HCT116 (cell line): Measurements from ENCODE around the gene DHX15.

Experiments
- CEBPB ChIP-seq: IDR thresholded peaks from 2 replicates; pipeline ENCODE4 v1.6.1; 2012; ENCODE audit warnings: low read depth
- CTCF ChIP-seq, 3 experiments: fragments of 200-600 bp in 1 of 3; sonication (generic) in 1 of 3; IDR thresholded peaks in 2 of 3; conservative IDR thresholded peaks in 1 of 3; 2 replicates each; pipeline ENCODE4 v1.5.1; 2012 to 2017; ENCODE audit warnings: low read depth in 2 of 3, low read length in 2 of 3, antibody characterized with exemption in 1 of 3, borderline replicate concordance in 1 of 3, control low read depth in 1 of 3, mild to moderate bottlenecking in 1 of 3, mixed read lengths in 1 of 3, mixed run types in 1 of 3, moderate library complexity in 1 of 3; ENCODE audit not compliant: insufficient read depth in 1 of 3
- POLR2A ChIP-seq: IDR thresholded peaks from 2 replicates; pipeline ENCODE4 v1.7.0; 2011; ENCODE audit warnings: borderline replicate concordance; ENCODE audit not compliant: insufficient read depth, insufficient read length; ENCODE audit errors: extremely low read depth
- SRF ChIP-seq: IDR thresholded peaks from 2 replicates; pipeline ENCODE4 v1.6.1; 2012; ENCODE audit warnings: low read depth
- ZFX ChIP-seq: fragments of 450-650 bp; IDR thresholded peaks from 2 replicates; pipeline ENCODE4 v1.6.1; 2017

GRCh38 chr4:24551492-24552289 lies 32.7 kb downstream of the DHX15 start:
- no peak for TF ChIP-seq ZFX
- TF ChIP-seq POLR2A: no peak
- no peak for TF ChIP-seq SRF
- peak in 2 of 3 experiments; percentile 30 to 61; a peak in 3 of 6 replicates for TF ChIP-seq CTCF (IDR thresholded peaks at IDR 0.05 in 2 of 3, conservative IDR thresholded peaks at IDR 0.05 in 1 of 3; ENCODE audit: borderline replicate concordance in 1 of 3, insufficient read depth in 1 of 3, low read depth in 2 of 3, low read length in 2 of 3)
- no peak for TF ChIP-seq CEBPB
